GM23338 (cell line): ENCODE data around the gene VCPKMT. TPM values are rescaled to one million over a fixed set of nuclear protein-coding genes. Genes with fewer than 3 reads are reported as not detected.

ENCODE experiments used
- ATAC-seq: fragments of 200-7000 bp; cut with Tn5 transposase; 3 replicates; pipeline ENCODE4 v1.9.1; 2020
- DNase-seq: peaks from one replicate; pipeline ENCODE4 v3.0.0-alpha.2; 2015; ENCODE audit warnings: low spot score
- H2AFZ ChIP-seq: fragments of 200-600 bp; sonication (generic); 2 replicates; pipeline ENCODE4 v1.8.0; 2016; ENCODE audit warnings: antibody characterized with exemption, mild to moderate bottlenecking, moderate library complexity
- H3F3A ChIP-seq: fragments of 200-600 bp; sonication (generic); replicated peaks from 2 replicates; pipeline ENCODE4 v1.8.0; 2017; ENCODE audit warnings: antibody characterized with exemption, mixed run types, low read depth
- H3K27ac ChIP-seq: fragments of 200-600 bp; sonication (generic); 2 replicates; pipeline ENCODE4 v1.6.1; 2016; ENCODE audit warnings: low read depth
- H3K27me3 ChIP-seq: fragments of 200-600 bp; sonication (generic); 2 replicates; pipeline ENCODE4 v1.8.0; 2016; ENCODE audit warnings: mild to moderate bottlenecking, mixed run types, moderate library complexity; ENCODE audit not compliant: insufficient read depth
- H3K36me3 ChIP-seq: fragments of 200-600 bp; sonication (generic); 2 replicates; pipeline ENCODE4 v1.8.0; 2016; ENCODE audit warnings: mild to moderate bottlenecking; ENCODE audit not compliant: insufficient read depth
- H3K4me1 ChIP-seq: fragments of 200-600 bp; sonication (generic); 2 replicates; pipeline ENCODE4 v1.8.0; 2016; ENCODE audit warnings: mild to moderate bottlenecking, moderate library complexity; ENCODE audit not compliant: insufficient read depth
- H3K4me2 ChIP-seq: fragments of 200-600 bp; sonication (generic); 2 replicates; pipeline ENCODE4 v1.7.1; 2017; ENCODE audit warnings: mixed run types
- H3K4me3 ChIP-seq: fragments of 200-600 bp; sonication (generic); 2 replicates; pipeline ENCODE4 v1.6.1; 2016; ENCODE audit warnings: mixed run types
- H3K79me2 ChIP-seq: fragments of 200-600 bp; sonication (generic); replicated peaks from 2 replicates; pipeline ENCODE4 v1.8.0; 2017; ENCODE audit warnings: mild to moderate bottlenecking; ENCODE audit not compliant: insufficient read depth
- H3K9me2 ChIP-seq: fragments of 200-600 bp; sonication (generic); 2 replicates; pipeline ENCODE4 v1.8.0; 2017; ENCODE audit not compliant: insufficient read depth
- H4K20me1 ChIP-seq: fragments of 200-600 bp; sonication (generic); replicated peaks from 2 replicates; pipeline ENCODE4 v1.8.0; 2017; ENCODE audit warnings: mild to moderate bottlenecking; ENCODE audit not compliant: insufficient read depth
- H3K27ac Mint-ChIP-seq: 2 replicates; pipeline ENCODE4 v1.8.0; 2020; ENCODE audit warnings: inconsistent platforms, mild to moderate bottlenecking, moderate library complexity, mixed read lengths
- H3K27me3 Mint-ChIP-seq: 3 replicates; pipeline ENCODE4 v1.8.0; 2022; ENCODE audit warnings: low read depth, mild to moderate bottlenecking, moderate library complexity, mixed read lengths, inconsistent platforms; ENCODE audit not compliant: insufficient read depth, poor library complexity
- H3K36me3 Mint-ChIP-seq: 3 replicates; pipeline ENCODE4 v1.8.0; 2021; ENCODE audit warnings: low read depth, mild to moderate bottlenecking, inconsistent platforms, moderate library complexity, mixed read lengths
- H3K4me1 Mint-ChIP-seq: 3 replicates; pipeline ENCODE4 v1.8.0; 2020; ENCODE audit warnings: mild to moderate bottlenecking, inconsistent platforms, mixed read lengths
- H3K4me3 Mint-ChIP-seq: 3 replicates; pipeline ENCODE4 v1.8.0; 2021; ENCODE audit warnings: moderate library complexity, mild to moderate bottlenecking, inconsistent platforms, mixed read lengths
- H3K9me3 Mint-ChIP-seq: 3 replicates; pipeline ENCODE4 v1.8.0; 2020; ENCODE audit warnings: moderate library complexity, mild to moderate bottlenecking, inconsistent platforms, mixed read lengths
- ETS1 ChIP-seq: IDR thresholded peaks from 2 replicates; pipeline ENCODE4 v1.6.1; 2016; ENCODE audit warnings: antibody characterized with exemption
- EZH2 ChIP-seq: fragments of 200-600 bp; sonication (generic); IDR thresholded peaks from one replicate; pipeline ENCODE4 v1.8.0; 2017; ENCODE audit warnings: antibody characterized with exemption, mild to moderate bottlenecking, low read depth; ENCODE audit not compliant: unreplicated experiment
- EZH2phosphoT487 ChIP-seq: fragments of 200-600 bp; sonication (generic); IDR thresholded peaks from one replicate; pipeline ENCODE4 v1.8.1; 2018; ENCODE audit warnings: antibody characterized with exemption; ENCODE audit not compliant: unreplicated experiment
- JUNB ChIP-seq: IDR thresholded peaks from one replicate; pipeline ENCODE4 v1.6.1; 2016; ENCODE audit warnings: antibody characterized with exemption; ENCODE audit not compliant: unreplicated experiment
- NANOG ChIP-seq: IDR thresholded peaks from 2 replicates; pipeline ENCODE4 v1.6.1; 2016; ENCODE audit warnings: antibody characterized with exemption, borderline replicate concordance
- STAT1 ChIP-seq: IDR thresholded peaks from one replicate; pipeline ENCODE4 v1.6.1; 2016; ENCODE audit warnings: antibody characterized with exemption; ENCODE audit not compliant: unreplicated experiment
- ZNF114 ChIP-seq: fragments of 250-450 bp; sonication (Bioruptor Pico); IDR thresholded peaks from 2 replicates; pipeline ENCODE4 v1.5.0; 2020; ENCODE audit warnings: mild to moderate bottlenecking, moderate library complexity
- ZNF331 ChIP-seq: fragments of 250-450 bp; sonication (Bioruptor Pico); IDR thresholded peaks from 2 replicates; pipeline ENCODE4 v1.5.0; 2020; ENCODE audit warnings: low read depth, mild to moderate bottlenecking, moderate library complexity
- ZNF462 ChIP-seq: fragments of 250-450 bp; sonication (Bioruptor Pico); IDR thresholded peaks from 2 replicates; pipeline ENCODE4 v1.5.0; 2020; ENCODE audit warnings: mild to moderate bottlenecking, moderate library complexity
- polyA plus RNA-seq: library from polyadenylated mRNA; unstranded; fragments of >200 nt; fragmentation: Nextera tagmentation; extraction: Ambion mirVana; gene quantifications from 2 replicates; pipeline ENCODE4 v1.2.1, GENCODE V29; 2016
- total RNA-seq: library from RNA; depleted of rRNA; stranded (reverse); fragments of >200 nt; shearing (Covaris generic); gene quantifications from 2 replicates; pipeline ENCODE4 v1.2.3, GENCODE V29; 2014

The VCPKMT gene
- total and polyA plus RNA-seq, 2 experiments from 2014 or later: 12.3 to 15.8 TPM

GRCh38 chr14:50087341-50088116 is 28.8 kb downstream of the VCPKMT start:
- no peak overlapping the region for H3K27ac ChIP-seq
- Mint-ChIP-seq H3K4me1 (peaks cover 6% of the 10 kb centered on the region), H3K9me3 (no peaks in the 10 kb centered on the region), H3K36me3 (no peaks in the 10 kb centered on the region), H3K27ac (no peak overlapping the region), H3K4me3 (no peak overlapping the region), H3K27me3 (peaks cover 5% of the 10 kb centered on the region)
- no peak overlapping the region for H2AFZ ChIP-seq
- no peak overlapping the region for H3K4me2 ChIP-seq
- no peaks in the 10 kb centered on the region for H3K36me3 ChIP-seq
- ATAC-seq: no peak
- no peaks in the 10 kb centered on the region for H3K27me3 ChIP-seq
- no peaks in the 10 kb centered on the region for H3K79me2 ChIP-seq
- TF ChIP-seq ETS1 (no peak), ZNF462 (CRISPR knock-in tag) (no peak), STAT1 (no peak), EZH2phosphoT487 (no peak), ZNF114 (CRISPR knock-in tag) (no peak), ZNF331 (CRISPR knock-in tag) (no peak), NANOG (no peak), JUNB (no peak), EZH2 (no peak)
- DNase-seq: no peak
- no peak overlapping the region for H3K4me3 ChIP-seq
- H3K4me1 ChIP-seq: no peaks in the 10 kb centered on the region; the same call in 1 of the 2 replicates
- no peaks in the 10 kb centered on the region for H4K20me1 ChIP-seq
- no peaks in the 10 kb centered on the region for H3F3A ChIP-seq
- H3K9me2 ChIP-seq: no peaks in the 10 kb centered on the region
